GM21360 (cell line): ENCODE results near the gene CASP12.

ENCODE experiments used
- ATAC-seq: cut with Tn5 transposase; IDR thresholded peaks from one replicate; pipeline ENCODE4 v1.9.1; 2021; ENCODE audit warnings: mild to moderate bottlenecking, moderate library complexity; ENCODE audit not compliant: unreplicated experiment

CASP12 gene

GRCh38 chr11:104841973-104842525 lies 56.2 kb downstream of the CASP12 start:
- no peak for ATAC-seq

- no peak for ATAC-seq
Observed at GRCh38 chr11:104841185-104841584, 57.1 kb downstream of the CASP12 start.

- ATAC-seq: no peak
Observed at GRCh38 chr11:104837969-104838639, 60.2 kb downstream of the CASP12 start.

- ATAC-seq: no peak
Observed at GRCh38 chr11:104836691-104837090, 61.6 kb downstream of the CASP12 start.
